CD14-positive monocyte (primary cell): ENCODE measurements around the gene PRKAR1A. TPM values are rescaled to one million over a fixed set of nuclear protein-coding genes. Genes with fewer than 3 reads are reported as not detected.

Source experiments
- DNase-seq, 3 donors: peaks; one replicate each; pipeline ENCODE4 v3.0.0-alpha.2; 2011 to 2022
- H2AFZ ChIP-seq: 2 replicates; pipeline ENCODE4 v1.6.0; 2012; ENCODE audit warnings: mild to moderate bottlenecking, low read depth, low read length, inconsistent platforms; ENCODE audit not compliant: insufficient read depth, poor library complexity, severe bottlenecking
- H3K27ac ChIP-seq, 2 donors: 1 replicate in 1 of 2; 2 replicates in 1 of 2; pipeline ENCODE4 v1.5.1; 2012 to 2013; ENCODE audit warnings: low read length in 2 of 2, control low read depth in 1 of 2, inconsistent platforms in 1 of 2, low read depth in 1 of 2, mild to moderate bottlenecking in 1 of 2
- H3K27me3 ChIP-seq, 2 donors: one replicate each; pipeline versions ENCODE4 v1.6.0 to v1.6.1; 2011 to 2013; ENCODE audit warnings: low read length in 2 of 2; ENCODE audit not compliant: control insufficient read depth in 2 of 2, insufficient read depth in 2 of 2
- H3K36me3 ChIP-seq, 2 donors: replicated peaks in 1 of 2; 1 replicate in 1 of 2; 2 replicates in 1 of 2; pipeline versions ENCODE4 v1.5.1 to v1.6.1; 2012 to 2013; ENCODE audit warnings: low read length in 2 of 2, control low read depth in 1 of 2, inconsistent platforms in 1 of 2, mild to moderate bottlenecking in 1 of 2; ENCODE audit not compliant: insufficient read depth in 2 of 2, control insufficient read depth in 1 of 2
- H3K4me1 ChIP-seq, 2 donors: 1 replicate in 1 of 2; 2 replicates in 1 of 2; pipeline versions ENCODE4 v1.5.1 to v1.6.1; 2012 to 2013; ENCODE audit warnings: low read length in 2 of 2, control low read depth in 1 of 2, inconsistent platforms in 1 of 2, mild to moderate bottlenecking in 1 of 2, moderate library complexity in 1 of 2; ENCODE audit not compliant: insufficient read depth in 2 of 2, control insufficient read depth in 1 of 2
- H3K4me2 ChIP-seq: replicated peaks from 2 replicates; pipeline ENCODE3; 2012; ENCODE audit warnings: low read length, moderate library complexity, mild to moderate bottlenecking; ENCODE audit not compliant: poor library complexity, severe bottlenecking; ENCODE audit errors: extremely low read depth
- H3K4me3 ChIP-seq, 3 experiments: fragments of 200-600 bp in 1 of 3; sonication (generic) in 1 of 3; replicated peaks in 1 of 3; 1 replicate in 2 of 3; 2 replicates in 1 of 3; pipeline ENCODE4 v1.5.1; 2011 to 2013; ENCODE audit warnings: low read length in 3 of 3, mild to moderate bottlenecking in 3 of 3, control low read depth in 2 of 3, low read depth in 2 of 3, inconsistent platforms in 1 of 3, moderate library complexity in 1 of 3
- H3K79me2 ChIP-seq: 2 replicates; pipeline ENCODE4 v1.6.0; 2012; ENCODE audit warnings: mild to moderate bottlenecking, control low read depth, inconsistent platforms, low read length, moderate library complexity; ENCODE audit not compliant: insufficient read depth
- H3K9ac ChIP-seq: 2 replicates; pipeline ENCODE4 v1.6.0; 2017; ENCODE audit warnings: low read length, mild to moderate bottlenecking; ENCODE audit not compliant: insufficient read depth, poor library complexity, severe bottlenecking
- H3K9me3 ChIP-seq, 2 donors: replicated peaks in 1 of 2; 1 replicate in 1 of 2; 2 replicates in 1 of 2; pipeline versions ENCODE4 v1.5.1 to v1.6.1; 2012 to 2013; ENCODE audit warnings: low read length in 2 of 2, control low read depth in 1 of 2; ENCODE audit not compliant: control insufficient read depth in 1 of 2, insufficient read depth in 1 of 2
- H4K20me1 ChIP-seq: 2 replicates; pipeline ENCODE4 v1.6.0; 2012; ENCODE audit warnings: mild to moderate bottlenecking, low read length, control low read depth, moderate library complexity; ENCODE audit not compliant: insufficient read depth
- H3K27ac Mint-ChIP-seq, 7 donors: one replicate each; pipeline ENCODE4 v1.8.0; 2020; ENCODE audit warnings: mild to moderate bottlenecking in 7 of 7, mixed read lengths in 7 of 7, moderate library complexity in 6 of 7, inconsistent platforms in 2 of 7
- H3K27me3 Mint-ChIP-seq, 3 donors: one replicate each; pipeline ENCODE4 v1.8.0; 2021 to 2022; ENCODE audit warnings: low read depth in 3 of 3, mild to moderate bottlenecking in 3 of 3, mixed read lengths in 3 of 3, moderate library complexity in 3 of 3, inconsistent platforms in 1 of 3
- H3K36me3 Mint-ChIP-seq, 2 donors: one replicate each; pipeline ENCODE4 v1.8.0; 2020; ENCODE audit warnings: mixed read lengths in 2 of 2, inconsistent platforms in 1 of 2, mild to moderate bottlenecking in 1 of 2
- H3K4me1 Mint-ChIP-seq: one replicate; pipeline ENCODE4 v1.8.0; 2020; ENCODE audit warnings: mild to moderate bottlenecking, mixed read lengths
- H3K4me3 Mint-ChIP-seq, 2 donors: one replicate each; pipeline ENCODE4 v1.8.0; 2020; ENCODE audit warnings: mild to moderate bottlenecking in 2 of 2, mixed read lengths in 2 of 2, moderate library complexity in 1 of 2
- H3K9me3 Mint-ChIP-seq, 7 donors: one replicate each; pipeline ENCODE4 v1.8.0; 2020 to 2022; ENCODE audit warnings: mixed read lengths in 7 of 7, mild to moderate bottlenecking in 6 of 7, moderate library complexity in 6 of 7, inconsistent platforms in 2 of 7
- CTCF ChIP-seq: fragments of 200-600 bp; IDR thresholded peaks from one replicate; pipeline ENCODE4 v1.8.0; 2022; ENCODE audit warnings: antibody characterized with exemption, mild to moderate bottlenecking
- WGBS: methylation state at CpG from one replicate; pipeline ENCODE4 v1.1.5; 2013; ENCODE audit warnings: missing lambda C conversion rate; ENCODE audit not compliant: insufficient coverage; 5-methylcytosine and 5-hydroxymethylcytosine counted together
- intact Hi-C, 2 donors: fragments of 100-400 bp; cut with micrococcal nuclease; formaldehyde crosslinking; loops; one replicate each; pipeline versions ENCODE4 v1.15.0 to v1.15.1; 2023
- polyA plus RNA-seq, 3 donors: library from polyadenylated mRNA; depleted of rRNA in 1 of 3; unstranded in 2 of 3; stranded (reverse) in 1 of 3; fragments of 300-500 nt in 2 of 3; fragments of >200 nt in 1 of 3; fragmentation: Illumina TruSeq in 2 of 3; gene quantifications; 1 replicate in 2 of 3; 2 replicates in 1 of 3; pipeline ENCODE4 v1.2.3, GENCODE V29; 2012 to 2021

The PRKAR1A gene
- polyA plus RNA-seq, 3 donors, result 91.9 to 436 (median 300) TPM

- no peak for DNase-seq
- Histone ChIP-seq H3K27me3 (no peaks in the 10 kb centered on the region), H3K4me2 (no peak overlapping the region), H4K20me1 (no peaks in the 10 kb centered on the region), H3K27ac (no peak overlapping the region), H3K79me2 (no peaks in the 10 kb centered on the region), H3K36me3 (no peaks in the 10 kb centered on the region), H3K4me3 (no peak overlapping the region), H3K4me1 (peaks cover 14% of the 10 kb centered on the region in 2 donors), H3K9me3 (peaks cover 0 to 4% of the 10 kb centered on the region in 2 donors), H3K9ac (no peak overlapping the region), H2AFZ (no peak overlapping the region)
- Mint-ChIP-seq H3K27ac (no peak overlapping the region), H3K27me3 (peaks cover 8 to 15% (median 10%) of the 10 kb centered on the region in 3 donors), H3K36me3 (no peaks in the 10 kb centered on the region), H3K4me3 (no peak overlapping the region), H3K9me3 (peaks cover 0 to 11% (median 4%) of the 10 kb centered on the region in 7 donors), H3K4me1 (peaks cover 21% of the 10 kb centered on the region)
- no peak for TF ChIP-seq CTCF
- WGBS, result 100% methylated on average over 3 of the region's 5 CpGs
- intact Hi-C loops, result no loop called here
These were observed 72.5 kb downstream of the PRKAR1A start for GRCh38 chr17:68584581-68585303.

- no peak overlapping the region for H3K4me3 ChIP-seq
- peaks cover 0 to 4% of the 10 kb centered on the region in 2 donors for H3K9me3 ChIP-seq
- peaks cover 12% of the 10 kb centered on the region for H3K4me1 Mint-ChIP-seq
- H3K9ac ChIP-seq, result no peak overlapping the region
- no peak overlapping the region for H3K4me2 ChIP-seq
- H3K36me3 Mint-ChIP-seq, result no peaks in the 10 kb centered on the region
- H3K4me3 Mint-ChIP-seq, result no peak overlapping the region
- TF ChIP-seq CTCF, result no peak
- intact Hi-C loops, result no loop called here
- no peak overlapping the region for H3K27ac Mint-ChIP-seq
- 100% methylated on average over 2 of the region's 4 CpGs for WGBS
- no peak overlapping the region for H2AFZ ChIP-seq
- H3K9me3 Mint-ChIP-seq, result peaks cover 0 to 11% (median 4%) of the 10 kb centered on the region in 7 donors
- H3K27ac ChIP-seq, result no peak overlapping the region
- peaks cover 5% of the 10 kb centered on the region in 2 donors for H3K4me1 ChIP-seq
- no peak for DNase-seq
- H3K36me3 ChIP-seq, result no peaks in the 10 kb centered on the region
- no peaks in the 10 kb centered on the region for H4K20me1 ChIP-seq
- H3K27me3 Mint-ChIP-seq, result peaks cover 8 to 16% (median 11%) of the 10 kb centered on the region in 3 donors
- H3K79me2 ChIP-seq, result no peaks in the 10 kb centered on the region
- no peaks in the 10 kb centered on the region for H3K27me3 ChIP-seq
These were observed 73.4 kb downstream of the PRKAR1A start for GRCh38 chr17:68585643-68586042.
